ENCODE data around the gene SSC5D.
"Not testable (repeated sequence)": the region's sequence is repeated elsewhere in the genome, so short reads cannot be mapped to it uniquely, and the experiment has no call there.

SSC5D gene

GRCh38 chr19:55502197-55502952 is 14.1 kb downstream of the SSC5D start:
- in situ Hi-C loops (cut with MboI; ENCODE audit: low sequenced_read_pairs): no loop called here

DNA sequence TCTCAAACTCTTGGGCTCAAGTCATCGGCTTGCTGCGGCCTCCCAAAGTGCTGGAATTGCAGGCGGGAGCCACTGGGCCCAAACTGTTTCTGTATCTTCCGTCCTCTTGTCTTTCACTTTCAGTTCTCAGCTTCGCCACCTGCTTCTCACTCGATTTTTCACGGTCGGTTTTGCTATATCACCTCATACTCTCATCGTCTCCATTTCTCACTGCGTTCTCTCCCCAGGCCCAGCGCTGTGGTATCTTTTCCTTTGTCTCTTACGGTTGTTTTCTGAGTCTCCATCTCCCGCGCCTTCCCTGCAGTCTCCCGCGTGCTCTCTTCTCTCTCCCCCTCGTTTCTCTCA is 14.9 kb downstream of the SSC5D start:
- in situ Hi-C loops (cut with MboI; ENCODE audit: low sequenced_read_pairs): no loop called here

GRCh38 chr19:55503502-55504251 is 15.4 kb downstream of the SSC5D start:
- in situ Hi-C loops (cut with MboI; ENCODE audit: low sequenced_read_pairs): no loop called here

DNA sequence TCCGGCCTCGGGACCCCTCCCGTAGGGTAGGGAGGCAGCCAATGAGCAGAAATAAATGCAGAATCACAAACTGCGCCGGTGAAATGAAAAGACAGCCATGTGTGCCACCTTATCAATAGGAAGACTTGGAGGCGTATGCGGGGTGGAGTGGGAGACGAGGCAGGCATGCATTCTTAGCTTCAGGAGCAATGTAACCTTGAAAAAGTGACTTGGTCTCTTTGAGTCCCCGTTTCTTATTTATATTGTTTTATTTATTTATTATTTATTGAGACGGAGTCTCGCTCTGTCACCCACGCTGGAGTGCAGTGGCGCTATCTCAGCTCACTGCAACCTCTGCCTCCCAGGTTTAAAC is 16.0 kb downstream of the SSC5D start:
- in situ Hi-C loops (cut with MboI; ENCODE audit: low sequenced_read_pairs): no loop called here

DNA sequence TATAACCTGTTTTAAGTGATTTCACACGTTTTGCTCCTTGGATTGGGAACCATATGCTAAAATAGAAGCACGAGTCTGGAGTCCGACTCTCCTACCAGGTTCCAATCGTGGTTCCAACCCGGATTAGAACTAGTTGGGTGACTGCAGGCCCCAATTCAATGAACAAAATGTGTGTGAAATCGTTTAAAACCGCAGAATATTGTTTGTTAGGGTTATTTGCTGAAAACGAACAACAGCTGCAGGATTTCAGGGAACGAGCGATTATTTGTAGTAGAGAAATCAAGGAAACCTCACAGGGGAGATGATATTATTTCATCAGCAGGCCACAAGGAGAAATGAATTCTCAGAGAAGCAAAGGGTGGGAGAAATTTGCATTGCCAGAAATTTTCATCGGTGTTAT is 16.7 kb downstream of the SSC5D start:
- in situ Hi-C loops (cut with MboI; ENCODE audit: low sequenced_read_pairs): no loop called here

DNA sequence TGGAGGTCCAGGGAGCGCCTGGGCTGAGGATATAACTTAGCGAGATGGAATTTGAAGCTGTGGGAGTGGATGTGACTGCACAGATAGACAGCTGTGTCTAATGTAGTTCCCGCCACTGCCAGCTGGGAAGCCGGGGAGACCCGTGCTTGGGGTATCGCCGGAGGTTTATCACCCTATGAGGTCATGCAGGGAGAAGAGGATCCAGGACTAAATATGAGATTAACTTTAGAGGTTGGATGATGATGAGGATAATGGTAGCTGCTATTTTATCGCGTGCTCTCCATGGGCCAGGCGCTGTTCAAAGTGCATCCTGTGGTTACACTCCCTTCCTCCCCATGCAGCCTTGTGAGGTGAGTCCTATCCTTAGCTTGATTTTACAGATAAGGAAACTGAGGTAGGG is 19.9 kb downstream of the SSC5D start:
- in situ Hi-C loops (cut with MboI; ENCODE audit: low sequenced_read_pairs): no loop called here

- in situ Hi-C loops (cut with MboI; ENCODE audit: low sequenced_read_pairs): loop anchor here (10.0 kb wide), 1 partner anchor 108 kb away; the partner anchor contains the start of gene ZNF784
These were observed 28.8 kb downstream of the SSC5D start for GRCh38 chr19:55516878-55517620.

DNA sequence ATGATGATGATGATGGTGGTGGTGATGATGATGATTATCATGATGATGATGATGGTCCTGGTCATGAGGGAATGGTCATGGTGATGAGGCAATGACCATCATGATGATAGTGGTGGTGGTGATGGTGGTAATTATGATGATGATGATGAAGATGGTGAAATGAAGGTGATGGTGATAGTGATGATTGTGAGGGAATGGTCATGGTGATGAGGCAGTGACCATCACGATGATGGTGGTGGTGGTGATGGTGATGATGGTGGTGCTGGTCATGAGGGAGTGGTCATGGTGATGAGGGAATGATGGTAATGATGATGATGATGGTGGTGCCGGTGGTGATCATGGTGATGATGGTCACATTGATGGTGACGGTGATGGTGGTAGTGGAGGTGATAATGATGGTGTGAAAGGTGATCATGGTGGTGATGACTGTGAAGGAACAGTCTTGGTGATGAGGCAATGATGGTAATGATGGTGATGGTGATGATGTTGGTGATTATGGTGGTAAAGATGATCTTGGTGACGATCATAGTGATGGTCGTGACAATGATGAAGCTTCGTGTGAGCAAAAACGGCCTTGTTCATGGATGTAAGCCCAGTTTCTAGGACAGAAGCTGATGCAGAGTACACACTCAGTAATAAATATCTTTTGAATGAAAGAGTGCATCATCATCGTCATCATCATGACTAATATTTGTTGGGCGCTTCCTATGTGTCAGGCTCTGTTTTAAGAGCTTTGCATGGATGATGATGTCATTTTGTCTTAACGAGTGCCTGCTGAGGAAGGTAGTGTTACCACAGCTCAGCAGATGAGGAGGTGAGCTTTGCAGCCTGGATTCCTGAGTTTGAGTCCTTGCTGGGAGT is 31.4 kb downstream of the SSC5D start:
- in situ Hi-C loops (cut with MboI; ENCODE audit: low sequenced_read_pairs): loop anchor here (10.0 kb wide), 1 partner anchor 105 kb away; the partner anchor contains the start of gene ZNF784

DNA sequence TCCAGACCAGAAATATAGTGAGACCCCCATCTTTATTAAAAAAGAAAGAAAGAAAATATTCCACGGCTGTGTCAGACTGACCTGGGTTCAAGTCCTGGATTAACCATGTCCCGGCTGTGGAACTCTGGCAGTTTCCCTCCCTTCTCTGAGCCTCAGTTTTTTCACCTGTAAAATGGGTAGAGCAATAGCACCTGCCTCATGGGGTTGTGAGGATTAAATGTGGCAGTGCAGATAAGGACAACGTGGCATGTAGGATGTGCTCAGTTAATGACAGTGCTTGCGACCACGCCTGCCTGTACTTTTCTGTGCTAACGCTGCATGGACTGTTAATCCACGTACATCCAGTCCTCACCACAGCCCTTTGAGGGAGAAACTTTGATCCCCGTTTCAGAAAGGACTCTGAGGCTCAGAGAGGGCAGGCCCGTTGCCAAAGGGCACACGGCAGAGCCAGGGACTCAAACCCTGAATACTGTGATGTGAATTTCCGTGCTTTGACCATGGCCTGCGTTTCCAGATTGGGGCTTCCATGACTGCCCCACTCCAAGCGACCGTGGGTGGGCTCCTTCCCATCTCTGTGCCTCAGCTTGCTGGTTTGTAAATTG is 32.6 kb downstream of the SSC5D start:
- in situ Hi-C loops (cut with MboI; ENCODE audit: low sequenced_read_pairs): no loop called here

DNA sequence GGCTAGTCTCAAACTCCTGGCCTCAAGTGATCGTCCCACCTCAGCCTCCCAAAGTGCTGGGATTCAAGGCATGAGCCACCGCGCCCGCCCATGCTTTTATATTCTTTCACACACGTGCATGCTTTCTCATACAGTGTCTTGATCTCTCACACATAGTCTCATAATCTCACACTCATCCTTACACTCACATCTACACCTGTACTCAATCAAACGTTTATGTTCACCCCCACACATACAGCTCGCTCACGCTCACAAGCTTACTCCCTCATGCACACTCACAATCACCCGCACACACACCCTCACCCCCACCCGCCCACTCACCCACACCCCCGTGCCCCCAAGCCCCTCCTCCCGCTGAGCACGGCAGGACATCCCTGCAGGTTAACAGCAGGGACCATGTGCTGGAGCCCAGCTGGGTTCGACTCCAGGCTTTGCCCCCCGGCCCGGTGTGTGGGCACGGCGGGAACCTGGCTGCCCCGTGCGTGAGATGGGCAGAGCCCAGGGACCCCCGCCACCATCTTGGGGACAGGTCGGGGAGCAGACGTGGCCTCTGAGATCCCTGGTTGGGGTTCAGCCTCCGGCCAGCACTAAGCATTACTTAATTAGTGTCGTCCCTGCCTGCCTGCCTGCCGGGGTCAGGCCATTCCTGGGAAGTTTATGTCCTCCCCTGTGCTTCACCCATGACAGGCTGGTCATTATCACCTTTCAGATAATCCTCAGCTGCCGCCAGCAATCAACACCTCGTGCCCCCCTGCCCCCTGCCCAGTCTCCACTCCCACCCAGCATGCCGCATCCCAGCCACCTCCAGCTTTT is 37.3 kb downstream of the SSC5D start:
- in situ Hi-C loops (cut with MboI; ENCODE audit: low sequenced_read_pairs): no loop called here

DNA sequence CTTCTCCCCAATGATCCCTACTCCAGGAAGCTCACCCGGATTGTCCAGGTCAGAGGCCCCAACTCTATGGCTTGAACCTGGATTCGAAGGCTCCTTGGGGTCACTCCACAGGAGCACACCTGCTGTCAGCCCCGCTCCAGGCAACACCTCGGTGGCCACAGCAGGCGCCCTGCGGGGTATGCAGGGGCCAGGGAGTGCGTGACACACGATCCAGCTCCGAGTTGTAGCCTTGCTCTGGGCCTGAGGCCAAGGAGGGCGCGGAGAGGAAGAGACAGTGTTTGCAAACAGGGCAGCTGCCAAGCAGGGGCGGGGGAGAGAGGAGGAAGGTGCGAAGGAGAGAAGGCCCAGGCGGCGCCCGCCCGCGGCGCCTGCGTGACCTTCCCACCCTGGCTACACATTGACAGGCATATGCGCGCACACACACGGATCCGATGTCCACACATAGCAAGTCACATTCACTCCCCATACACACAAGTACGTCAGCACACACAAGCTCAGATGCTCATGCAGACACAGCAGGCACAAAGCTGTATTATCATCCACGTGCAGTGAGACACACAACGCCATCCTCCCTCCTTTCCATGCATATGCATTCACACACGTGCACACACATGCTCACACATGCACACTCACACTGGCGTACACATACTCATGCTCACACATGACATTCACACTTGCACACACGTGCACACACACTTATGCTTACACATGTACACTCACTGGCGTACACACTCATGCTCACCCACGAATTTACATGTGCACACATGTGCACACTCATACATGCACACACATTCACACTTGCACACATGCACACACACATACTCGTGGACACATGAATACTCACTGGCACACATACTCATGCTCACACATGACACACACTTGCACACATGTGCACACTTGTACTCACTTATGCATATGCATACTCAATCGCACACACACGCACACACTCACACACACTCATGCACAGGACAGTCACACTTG is 38.3 kb downstream of the SSC5D start:
- in situ Hi-C loops (cut with MboI; ENCODE audit: low sequenced_read_pairs): no loop called here

- in situ Hi-C loops (cut with MboI; ENCODE audit: low sequenced_read_pairs): no loop called here
These were observed 39.2 kb downstream of the SSC5D start for GRCh38 chr19:55527197-55528029.

- in situ Hi-C loops (cut with MboI; ENCODE audit: low sequenced_read_pairs): no loop called here
These were observed 40.0 kb downstream of the SSC5D start for GRCh38 chr19:55528030-55528803.

DNA sequence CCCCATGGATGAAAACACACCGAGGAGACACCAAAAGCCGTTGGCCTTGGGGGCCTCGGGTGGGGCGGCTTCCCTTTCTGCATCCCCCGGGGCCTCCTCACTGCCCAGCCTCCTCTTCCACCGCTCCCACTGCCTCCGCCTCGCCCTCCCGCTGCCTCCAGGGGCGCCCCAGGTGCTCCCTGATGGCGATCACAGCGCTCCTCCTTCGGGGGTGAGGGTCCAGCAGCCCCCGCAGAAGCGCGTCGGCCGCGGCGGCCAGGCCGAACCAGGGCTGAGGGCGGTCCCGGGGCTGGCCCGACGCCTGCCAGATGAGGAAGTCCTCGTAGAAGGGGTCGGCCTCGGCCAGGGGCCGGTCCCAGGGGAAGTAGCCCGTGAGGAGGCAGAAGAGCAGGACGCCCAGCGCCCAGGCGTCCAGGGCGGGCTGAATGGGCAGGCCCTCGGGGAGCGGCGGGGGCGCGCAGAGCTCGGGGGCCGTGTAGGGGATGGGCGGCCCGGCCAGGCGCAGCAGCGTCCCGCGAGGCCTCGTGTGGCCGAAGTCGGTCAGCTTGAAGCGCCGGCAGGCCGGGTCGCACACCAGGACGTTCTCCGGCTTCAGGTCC is 41.5 kb downstream of the SSC5D start:
- in situ Hi-C loops (cut with MboI; ENCODE audit: low sequenced_read_pairs): no loop called here

- in situ Hi-C loops (cut with MboI; ENCODE audit: low sequenced_read_pairs): no loop called here
These were observed 42.8 kb downstream of the SSC5D start for GRCh38 chr19:55530996-55531395.

GRCh38 chr19:55534280-55534679 is 46.0 kb downstream of the SSC5D start:
- in situ Hi-C loops (cut with MboI; ENCODE audit: low sequenced_read_pairs): not testable (repeated sequence)

All from HL-60/S4 treated with phorbol 12-myristate 13-acetate at 8.2 ng/mL for 4 days and 3 days (cell line).